Skeletal muscle cell (primary cell): ENCODE data around the gene TP63.

Source experiments
- DNase-seq: peaks from one replicate; pipeline ENCODE4 v3.0.0-alpha.2; 2010; ENCODE audit warnings: low read depth
- H3K4me3 ChIP-seq: 2 replicates; pipeline ENCODE4 v1.5.1; 2011; ENCODE audit warnings: low read depth, mild to moderate bottlenecking, control low read depth, low read length, moderate library complexity

Gene TP63

GRCh38 chr3:189833996-189834395, 202.8 kb downstream of the TP63 start:
- H3K4me3 ChIP-seq, result no peak overlapping the region
- no peak for DNase-seq

- no peak for DNase-seq
- no peak overlapping the region for H3K4me3 ChIP-seq
These were observed 203.3 kb downstream of the TP63 start for GRCh38 chr3:189834462-189834861.

GRCh38 chr3:189836795-189837194, 205.6 kb downstream of the TP63 start:
- no peak for DNase-seq

GRCh38 chr3:189838291-189838690, 207.1 kb downstream of the TP63 start:
- no peak overlapping the region for H3K4me3 ChIP-seq
- no peak for DNase-seq

More at GRCh38 chr3:189836795-189837194, 205.6 kb downstream of the TP63 start:
- H3K4me3 ChIP-seq, result no peak overlapping the region

- DNase-seq, result peak; percentile 88
- H3K4me3 ChIP-seq, result no peak overlapping the region
These were observed 208.4 kb downstream of the TP63 start for GRCh38 chr3:189839576-189839975.

- peak; percentile 68 for DNase-seq
- H3K4me3 ChIP-seq, result no peak overlapping the region
These were observed 210.4 kb downstream of the TP63 start for GRCh38 chr3:189841473-189842205.

GRCh38 chr3:189842681-189843602, 211.8 kb downstream of the TP63 start:
- DNase-seq, result no peak

GRCh38 chr3:189845069-189845468, 213.9 kb downstream of the TP63 start:
- H3K4me3 ChIP-seq, result no peak overlapping the region
- DNase-seq, result no peak

More at GRCh38 chr3:189842681-189843602, 211.8 kb downstream of the TP63 start:
- H3K4me3 ChIP-seq, result no peak overlapping the region

- no peak for DNase-seq
- no peak overlapping the region for H3K4me3 ChIP-seq
These were observed 217.3 kb downstream of the TP63 start for GRCh38 chr3:189848395-189849040.

GRCh38 chr3:189849262-189849661, 218.1 kb downstream of the TP63 start:
- H3K4me3 ChIP-seq, result no peak overlapping the region
- DNase-seq, result no peak

- H3K4me3 ChIP-seq, result no peak overlapping the region
- no peak for DNase-seq
These were observed 220.5 kb downstream of the TP63 start for GRCh38 chr3:189851682-189852081.

GRCh38 chr3:189853906-189854305, 222.7 kb downstream of the TP63 start:
- no peak for DNase-seq
- no peak overlapping the region for H3K4me3 ChIP-seq

GRCh38 chr3:189860296-189860695, 229.1 kb downstream of the TP63 start:
- DNase-seq, result no peak
- no peak overlapping the region for H3K4me3 ChIP-seq

- DNase-seq, result peak; percentile 66
These were observed 231.3 kb downstream of the TP63 start for GRCh38 chr3:189862385-189862998.

GRCh38 chr3:189863031-189863430, 231.8 kb downstream of the TP63 start:
- DNase-seq, result no peak

More at GRCh38 chr3:189862385-189862998, 231.3 kb downstream of the TP63 start:
- H3K4me3 ChIP-seq, result no peak overlapping the region

GRCh38 chr3:189868061-189868460, 236.9 kb downstream of the TP63 start:
- no peak for DNase-seq

More at GRCh38 chr3:189863031-189863430, 231.8 kb downstream of the TP63 start:
- H3K4me3 ChIP-seq, result no peak overlapping the region

GRCh38 chr3:189869165-189869564, 238.0 kb downstream of the TP63 start:
- H3K4me3 ChIP-seq, result no peak overlapping the region
- DNase-seq, result no peak

More at GRCh38 chr3:189868061-189868460, 236.9 kb downstream of the TP63 start:
- H3K4me3 ChIP-seq, result no peak overlapping the region

GRCh38 chr3:189871418-189871817, 240.2 kb downstream of the TP63 start:
- no peak overlapping the region for H3K4me3 ChIP-seq
- no peak for DNase-seq

- no peak overlapping the region for H3K4me3 ChIP-seq
- DNase-seq, result no peak
These were observed 252.0 kb downstream of the TP63 start for GRCh38 chr3:189883113-189883753.
